K562 (cell line): ENCODE measurements around the gene NLRX1. TPM values are rescaled to one million over a fixed set of nuclear protein-coding genes. Genes with fewer than 3 reads are reported as not detected.
A peak's percentile ranks its signal among the peaks of the same experiment; 100 is the strongest.

Source experiments
- ARID1B ChIP-seq: fragments of 450-650 bp; IDR thresholded peaks from 2 replicates; pipeline ENCODE4 v1.6.1; 2016; ENCODE audit warnings: antibody characterized with exemption, mild to moderate bottlenecking, inconsistent platforms
- BRCA1 ChIP-seq, 2 experiments: fragments of 450-650 bp in 1 of 2; sonication (generic) in 1 of 2; formaldehyde crosslinking in 1 of 2; IDR thresholded peaks; 2 replicates each; pipeline versions ENCODE4 v1.5.0 to v1.6.1; 2017 to 2020; ENCODE audit warnings: mild to moderate bottlenecking in 1 of 2, missing genetic modification reagents in 1 of 2
- BRD9 ChIP-seq: fragments of 450-650 bp; IDR thresholded peaks from 2 replicates; pipeline ENCODE4 v1.6.1; 2018; ENCODE audit warnings: low read depth; ENCODE audit not compliant: partially characterized antibody
- CBFB ChIP-seq: sonication (generic); formaldehyde crosslinking; IDR thresholded peaks from 2 replicates; pipeline ENCODE4 v1.4.0; 2020; ENCODE audit warnings: mild to moderate bottlenecking, missing genetic modification reagents
- CREM ChIP-seq: IDR thresholded peaks from 2 replicates; pipeline ENCODE4 v1.6.1; 2014; ENCODE audit warnings: antibody characterized with exemption, low read depth
- E2F5 ChIP-seq: sonication (generic); formaldehyde crosslinking; IDR thresholded peaks from 2 replicates; pipeline ENCODE4 v1.8.0; 2022; ENCODE audit warnings: mild to moderate bottlenecking, missing genetic modification reagents
- E4F1 ChIP-seq: fragments of 250-450 bp; sonication (Bioruptor Pico); IDR thresholded peaks from 2 replicates; pipeline ENCODE4 v1.5.0; 2021; ENCODE audit warnings: mild to moderate bottlenecking, borderline replicate concordance
- EGR1 ChIP-seq: fragments of 450-650 bp; conservative IDR thresholded peaks from 2 replicates; pipeline ENCODE4 v1.6.1; 2017; ENCODE audit warnings: mild to moderate bottlenecking
- ETV5 ChIP-seq: sonication (generic); formaldehyde crosslinking; IDR thresholded peaks from 2 replicates; pipeline ENCODE4 v1.4.0; 2020; ENCODE audit warnings: low read depth, mild to moderate bottlenecking, missing genetic modification reagents
- IFI16 ChIP-seq: fragments of 250-450 bp; sonication (Bioruptor Pico); IDR thresholded peaks from 2 replicates; pipeline ENCODE4 v2.1.2; 2022; ENCODE audit warnings: mild to moderate bottlenecking, inconsistent platforms
- MECOM ChIP-seq: fragments of 250-450 bp; sonication (Bioruptor Pico); IDR thresholded peaks from 2 replicates; pipeline ENCODE4 v1.8.0; 2022; ENCODE audit warnings: inconsistent platforms
- NBN ChIP-seq: fragments of 450-650 bp; IDR thresholded peaks from 2 replicates; pipeline ENCODE4 v1.6.1; 2016; ENCODE audit warnings: low read depth, mild to moderate bottlenecking
- NCOA1 ChIP-seq: fragments of 450-650 bp; IDR thresholded peaks from 2 replicates; pipeline ENCODE4 v1.6.1; 2016; ENCODE audit warnings: low read depth
- NONO ChIP-seq, 2 experiments: fragments of 200-400 bp in 1 of 2; fragments of 450-650 bp in 1 of 2; formaldehyde crosslinking in 1 of 2; IDR thresholded peaks; 2 replicates each; pipeline ENCODE4 v1.6.1; 2017; ENCODE audit warnings: low read depth in 2 of 2, mild to moderate bottlenecking in 2 of 2, moderate library complexity in 2 of 2, low read length in 1 of 2
- NR2C2 ChIP-seq, 2 experiments: fragments of 200-800 bp in 1 of 2; sonication (Bioruptor generic) in 1 of 2; sonication (generic) in 1 of 2; formaldehyde crosslinking in 1 of 2; IDR thresholded peaks; 2 replicates each; pipeline versions ENCODE4 v1.6.1 to v1.8.0; 2016 to 2022; ENCODE audit warnings: mild to moderate bottlenecking in 1 of 2, missing compliant biosample characterization in 1 of 2, missing genetic modification characterization in 1 of 2, missing genetic modification reagents in 1 of 2
- POLR2AphosphoS2 ChIP-seq: IDR thresholded peaks from 2 replicates; pipeline ENCODE4 v1.6.1; 2012; ENCODE audit warnings: low read length, improper control_type of control experiment
- PYGO2 ChIP-seq: fragments of 450-650 bp; IDR thresholded peaks from 2 replicates; pipeline ENCODE4 v1.6.1; 2016; ENCODE audit warnings: mild to moderate bottlenecking, missing genetic modification characterization, moderate library complexity, missing compliant biosample characterization
- RHOXF2B ChIP-seq: fragments of 250-450 bp; sonication (Bioruptor Pico); conservative IDR thresholded peaks from 2 replicates; pipeline ENCODE4 v1.5.1; 2021
- SIN3A ChIP-seq, 2 experiments: fragments of 150-350 bp in 1 of 2; IDR thresholded peaks; 2 replicates each; pipeline ENCODE4 v1.6.1; 2011 to 2016; ENCODE audit warnings: borderline replicate concordance in 2 of 2, low read depth in 2 of 2, low read length in 2 of 2, mild to moderate bottlenecking in 2 of 2, moderate library complexity in 2 of 2; ENCODE audit not compliant: control insufficient read depth in 1 of 2
- SMAD2 ChIP-seq: fragments of 150-350 bp; IDR thresholded peaks from 2 replicates; pipeline ENCODE4 v1.6.1; 2014; ENCODE audit warnings: low read depth, mild to moderate bottlenecking, low read length
- TFE3 ChIP-seq: fragments of 450-650 bp; formaldehyde crosslinking; IDR thresholded peaks from 2 replicates; pipeline ENCODE4 v1.4.0; 2020; ENCODE audit warnings: mild to moderate bottlenecking, mixed read lengths
- U2AF2 ChIP-seq: fragments of 200-400 bp; formaldehyde crosslinking; optimal IDR thresholded peaks from 2 replicates; pipeline ENCODE3; 2017; ENCODE audit warnings: low read depth, mild to moderate bottlenecking, low read length
- ZNF124 ChIP-seq: sonication (generic); formaldehyde crosslinking; IDR thresholded peaks from 2 replicates; pipeline ENCODE4 v1.8.1; 2022; ENCODE audit warnings: missing genetic modification reagents
- ZNF280A ChIP-seq: fragments of 450-650 bp; IDR thresholded peaks from 2 replicates; pipeline ENCODE4 v1.6.1; 2018; ENCODE audit warnings: mild to moderate bottlenecking, low read depth; ENCODE audit not compliant: partially characterized antibody
- polyA plus RNA-seq, 8 experiments: library from polyadenylated mRNA; depleted of rRNA in 4 of 8; stranded (reverse) in 5 of 8; unstranded in 3 of 8; fragments of >200 nt; fragmentation: Nextera tagmentation in 2 of 8; fragmentation: Illumina TruSeq in 1 of 8; extraction: Ambion mirVana in 2 of 8; extraction: Trizol in 1 of 8; gene quantifications; 2 replicates each; pipeline versions ENCODE4 v1.2.1 to v1.2.3, GENCODE V29; 2011 to 2014; ENCODE audit warnings: inconsistent platforms in 1 of 8, missing spikeins in 1 of 8
- total RNA-seq, 7 experiments: library from RNA; depleted of rRNA in 6 of 7; stranded (reverse); fragments of >200 nt in 6 of 7; fragmentation: Illumina TruSeq in 2 of 7; extraction: Trizol in 2 of 7; gene quantifications; 2 replicates each; pipeline versions ENCODE4 v1.2.1 to v1.2.3, GENCODE V29; 2011 to 2021; ENCODE audit warnings: low replicate concordance in 1 of 7

NLRX1 gene
- total and polyA plus RNA-seq, 9 of the 15 experiments (the other 6 are each of a cell fraction or from before 2014, with no cell fraction given) = 0.04 to 2.3 (median 0.69) TPM

- TF ChIP-seq E2F5 (CRISPR knock-in tag) (no peak), ETV5 (CRISPR knock-in tag) (no peak), TFE3 (no peak), ZNF280A (no peak), MECOM (CRISPR knock-in tag) (no peak), EGR1 (no peak), ZNF124 (no peak), BRCA1 (IDR thresholded peaks at IDR 0.05) (no peak), BRCA1 (CRISPR knock-in tag; IDR thresholded peaks at IDR 0.05) (no peak), E4F1 (CRISPR knock-in tag) (no peak), SIN3A (IDR thresholded peaks at IDR 0.05; ENCODE audit: borderline replicate concordance in 2 of 2, control insufficient read depth in 1 of 2, low read depth in 2 of 2, low read length in 2 of 2) (peak in 1 of 2 experiments; percentile 65; a peak in 1 of 4 replicates), RHOXF2B (CRISPR knock-in tag) (no peak), BRD9 (no peak), PYGO2 (tag) (no peak), IFI16 (CRISPR knock-in tag) (no peak), CBFB (CRISPR knock-in tag) (0 out of 2 replicates have a peak, but pooled peaks have one; percentile 44), NBN (no peak), SMAD2 (no peak), NR2C2 (CRISPR knock-in tag; IDR thresholded peaks at IDR 0.05) (no peak), NR2C2 (tag; IDR thresholded peaks at IDR 0.05) (0 out of 2 replicates have a peak, but pooled peaks have one; percentile 34), NONO (IDR thresholded peaks at IDR 0.05; ENCODE audit: low read depth in 2 of 2, low read length in 1 of 2) (no peak), ARID1B (no peak), CREM (peak; percentile 2; the same call in 1 of the 2 replicates), U2AF2 (no peak), POLR2AphosphoS2 (no peak), NCOA1 (no peak)
Observed at GRCh38 chr11:119121811-119122124, 46.8 kb upstream of the NLRX1 start (continued).
